SU-DHL-6 (cell line): Measurements from ENCODE around the gene NPEPL1.

Source experiments
- H2AFZ ChIP-seq: fragments of 200-600 bp; sonication (generic); 2 replicates; pipeline ENCODE4 v1.6.1; 2014; ENCODE audit warnings: low read depth, mild to moderate bottlenecking, moderate library complexity, mixed read lengths, antibody characterized with exemption, low read length; ENCODE audit not compliant: severe bottlenecking
- H3F3A ChIP-seq: fragments of 200-600 bp; shearing (Covaris generic); 2 replicates; pipeline ENCODE4 v1.6.0; 2016; ENCODE audit warnings: antibody characterized with exemption, mild to moderate bottlenecking; ENCODE audit not compliant: insufficient read depth
- H3K27ac ChIP-seq: fragments of 200-600 bp; sonication (generic); 2 replicates; pipeline ENCODE4 v1.5.1; 2016; ENCODE audit warnings: low read depth, mild to moderate bottlenecking, low read length, moderate library complexity, mixed read lengths
- H3K27me3 ChIP-seq: fragments of 200-600 bp; sonication (generic), shearing (Covaris generic); 2 replicates; pipeline ENCODE4 v1.6.0; 2014; ENCODE audit warnings: mild to moderate bottlenecking, low read length
- H3K36me3 ChIP-seq: fragments of 200-600 bp; sonication (generic); 2 replicates; pipeline ENCODE4 v1.6.1; 2014; ENCODE audit warnings: mild to moderate bottlenecking, low read length, mixed read lengths
- H3K4me2 ChIP-seq: fragments of 300-600, 200-600 bp; shearing (Covaris generic), sonication (generic); 2 replicates; pipeline ENCODE4 v1.6.0; 2014; ENCODE audit warnings: low read length, low read depth, mild to moderate bottlenecking; ENCODE audit not compliant: poor library complexity, severe bottlenecking
- H3K4me3 ChIP-seq: fragments of 200-600 bp; sonication (generic); 2 replicates; pipeline ENCODE4 v1.5.1; 2014; ENCODE audit warnings: antibody characterized with exemption, low read length, mild to moderate bottlenecking, mixed read lengths; ENCODE audit not compliant: insufficient read depth, poor library complexity, severe bottlenecking
- H3K79me2 ChIP-seq: fragments of 200-600 bp; sonication (generic); 2 replicates; pipeline ENCODE4 v1.6.1; 2014; ENCODE audit warnings: mild to moderate bottlenecking, low read length, moderate library complexity; ENCODE audit not compliant: insufficient read depth
- H3K9ac ChIP-seq: fragments of 200-600 bp; sonication (generic); 2 replicates; pipeline ENCODE4 v1.7.0; 2014; ENCODE audit warnings: mild to moderate bottlenecking, low read length
- H3K9me2 ChIP-seq: fragments of 200-600 bp; sonication (generic); replicated peaks from 2 replicates; pipeline ENCODE4 v1.6.1; 2014; ENCODE audit warnings: low read length; ENCODE audit not compliant: insufficient read depth
- H3K9me3 ChIP-seq: fragments of 200-600 bp; sonication (generic); 2 replicates; pipeline ENCODE4 v1.6.1; 2014; ENCODE audit warnings: low read length, mixed read lengths; ENCODE audit not compliant: insufficient read depth
- H4K20me1 ChIP-seq: fragments of 200-600 bp; sonication (generic); 2 replicates; pipeline ENCODE4 v1.6.1; 2014; ENCODE audit warnings: low read depth, mild to moderate bottlenecking, antibody characterized with exemption, low read length, moderate library complexity, mixed read lengths
- EZH2phosphoT487 ChIP-seq: fragments of 200-600 bp; sonication (generic), shearing (Covaris generic); conservative IDR thresholded peaks from 2 replicates; pipeline ENCODE4 v1.6.1; 2018; ENCODE audit warnings: mild to moderate bottlenecking, antibody characterized with exemption, low read length, moderate library complexity, mixed read lengths
- TF ChIP-seq, protein P1 (sequence below): fragments of 200-600 bp; sonication (generic); IDR thresholded peaks from one replicate; pipeline ENCODE4 v1.5.1; 2017; ENCODE audit warnings: antibody characterized with exemption, mild to moderate bottlenecking, low read length, moderate library complexity; ENCODE audit not compliant: insufficient read depth, poor library complexity, severe bottlenecking

Gene NPEPL1

DNA sequence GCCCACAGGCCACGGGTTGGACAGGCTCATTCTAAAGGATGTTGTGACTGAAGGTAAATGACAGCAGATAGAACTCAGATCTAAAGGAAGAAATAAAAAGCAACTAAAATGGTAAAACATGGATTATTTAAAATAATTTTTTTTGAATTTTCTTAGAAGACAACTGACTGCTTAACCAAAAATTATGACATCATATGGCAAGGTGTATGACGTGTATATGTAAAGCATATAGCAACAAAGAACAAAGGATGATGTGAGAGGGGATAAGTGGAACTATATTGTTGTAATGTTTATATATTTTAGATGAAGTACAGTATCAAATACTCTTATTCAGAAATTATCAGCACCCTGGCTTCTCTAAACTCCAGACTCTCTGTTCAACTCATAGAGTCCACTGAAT, 38.6 kb downstream of the NPEPL1 start:
- H3K27me3 ChIP-seq: no peaks in the 10 kb centered on the region
- H3K4me2 ChIP-seq: no peak overlapping the region
- H4K20me1 ChIP-seq: no peaks in the 10 kb centered on the region
- H3K4me3 ChIP-seq: no peak overlapping the region
- TF ChIP-seq, protein P1, sequence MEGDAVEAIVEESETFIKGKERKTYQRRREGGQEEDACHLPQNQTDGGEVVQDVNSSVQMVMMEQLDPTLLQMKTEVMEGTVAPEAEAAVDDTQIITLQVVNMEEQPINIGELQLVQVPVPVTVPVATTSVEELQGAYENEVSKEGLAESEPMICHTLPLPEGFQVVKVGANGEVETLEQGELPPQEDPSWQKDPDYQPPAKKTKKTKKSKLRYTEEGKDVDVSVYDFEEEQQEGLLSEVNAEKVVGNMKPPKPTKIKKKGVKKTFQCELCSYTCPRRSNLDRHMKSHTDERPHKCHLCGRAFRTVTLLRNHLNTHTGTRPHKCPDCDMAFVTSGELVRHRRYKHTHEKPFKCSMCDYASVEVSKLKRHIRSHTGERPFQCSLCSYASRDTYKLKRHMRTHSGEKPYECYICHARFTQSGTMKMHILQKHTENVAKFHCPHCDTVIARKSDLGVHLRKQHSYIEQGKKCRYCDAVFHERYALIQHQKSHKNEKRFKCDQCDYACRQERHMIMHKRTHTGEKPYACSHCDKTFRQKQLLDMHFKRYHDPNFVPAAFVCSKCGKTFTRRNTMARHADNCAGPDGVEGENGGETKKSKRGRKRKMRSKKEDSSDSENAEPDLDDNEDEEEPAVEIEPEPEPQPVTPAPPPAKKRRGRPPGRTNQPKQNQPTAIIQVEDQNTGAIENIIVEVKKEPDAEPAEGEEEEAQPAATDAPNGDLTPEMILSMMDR: no peak
- no peak for TF ChIP-seq EZH2phosphoT487
- H3K36me3 ChIP-seq: no peaks in the 10 kb centered on the region
- no peaks in the 10 kb centered on the region for H3K9me2 ChIP-seq
- no peak overlapping the region for H3K9ac ChIP-seq
- no peaks in the 10 kb centered on the region for H3K9me3 ChIP-seq
- no peaks in the 10 kb centered on the region for H3F3A ChIP-seq
- no peak overlapping the region for H3K27ac ChIP-seq
- no peaks in the 10 kb centered on the region for H3K79me2 ChIP-seq
- no peak overlapping the region for H2AFZ ChIP-seq

DNA sequence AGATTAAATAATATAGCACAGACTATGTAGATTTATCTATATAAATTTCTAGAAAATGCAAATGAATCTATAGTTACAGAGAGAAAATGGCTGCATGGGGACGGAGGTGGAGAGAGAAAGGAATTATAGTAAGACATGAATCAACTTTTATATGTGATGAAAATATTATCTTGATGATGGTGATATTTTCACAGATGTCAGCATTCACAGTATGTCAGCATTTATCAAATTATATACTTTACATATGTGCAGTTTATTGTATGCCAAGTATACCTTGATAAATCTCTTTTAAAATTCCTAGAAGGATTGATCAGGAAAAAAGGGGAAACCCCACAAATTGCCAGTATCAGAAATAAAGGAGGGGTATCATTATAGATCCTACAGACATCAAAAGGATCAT, 44.6 kb downstream of the NPEPL1 start:
- H3K9me3 ChIP-seq: no peaks in the 10 kb centered on the region
- no peak overlapping the region for H2AFZ ChIP-seq
- H3K4me2 ChIP-seq: no peak overlapping the region
- H3F3A ChIP-seq: no peaks in the 10 kb centered on the region
- no peaks in the 10 kb centered on the region for H4K20me1 ChIP-seq
- H3K9me2 ChIP-seq: no peaks in the 10 kb centered on the region
- no peak overlapping the region for H3K27ac ChIP-seq
- no peak overlapping the region for H3K9ac ChIP-seq
- H3K36me3 ChIP-seq: no peaks in the 10 kb centered on the region
- H3K27me3 ChIP-seq: no peaks in the 10 kb centered on the region; the same call in 1 of the 2 replicates
- H3K79me2 ChIP-seq: no peaks in the 10 kb centered on the region
- TF ChIP-seq, protein P1: no peak
- no peak for TF ChIP-seq EZH2phosphoT487
- no peak overlapping the region for H3K4me3 ChIP-seq

DNA sequence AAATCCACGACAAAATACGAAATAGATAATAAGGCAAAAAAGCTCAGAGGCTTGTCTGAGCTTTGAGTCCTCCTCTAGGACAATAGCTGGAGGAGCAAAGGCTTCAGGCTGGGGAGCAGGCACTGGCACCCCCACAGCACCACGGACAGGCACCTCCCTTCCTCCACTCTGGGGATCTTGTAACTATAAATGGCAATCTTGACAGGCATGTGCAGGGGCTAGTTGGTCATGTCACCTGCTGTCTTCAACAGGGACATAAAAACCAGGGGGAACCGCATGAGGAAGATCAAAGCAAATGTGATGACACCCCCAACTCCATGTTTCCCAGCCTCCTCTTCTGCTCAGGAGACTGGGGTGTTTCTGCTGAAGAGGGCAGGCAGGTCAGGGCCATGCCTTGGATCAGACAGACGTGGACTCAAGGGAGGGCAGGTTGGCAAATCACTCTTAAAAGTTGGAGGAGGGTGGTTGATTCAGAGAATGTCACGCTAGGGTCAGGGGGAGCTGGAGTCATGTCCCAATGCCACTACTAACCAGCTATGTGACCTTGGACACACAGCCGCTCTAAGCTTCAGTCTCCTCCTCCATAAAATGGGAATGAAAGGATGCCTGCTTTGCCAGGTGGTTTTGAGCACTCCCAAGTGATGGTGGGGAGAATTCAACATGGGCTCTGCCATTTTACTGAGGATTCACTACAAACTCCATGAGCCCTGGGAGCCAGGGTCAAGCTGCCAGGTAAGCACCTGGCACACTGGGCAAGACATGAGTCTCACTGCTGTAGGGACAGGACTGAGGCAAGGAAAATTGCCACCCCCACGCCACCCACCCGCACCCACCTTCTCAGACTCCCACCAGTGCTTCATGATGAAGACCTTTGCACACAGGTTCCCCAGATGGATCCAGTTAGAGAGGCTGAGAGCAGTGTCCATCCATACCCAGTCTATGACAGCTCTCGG, 48.0 kb downstream of the NPEPL1 start:
- TF ChIP-seq EZH2phosphoT487: no peak
- TF ChIP-seq, protein P1: no peak
- Histone ChIP-seq H3K27ac (no peak overlapping the region), H3F3A (no peaks in the 10 kb centered on the region), H4K20me1 (no peaks in the 10 kb centered on the region), H2AFZ (no peak overlapping the region), H3K9ac (no peak overlapping the region), H3K36me3 (no peaks in the 10 kb centered on the region), H3K4me3 (no peak overlapping the region), H3K79me2 (no peaks in the 10 kb centered on the region), H3K9me3 (no peaks in the 10 kb centered on the region), H3K27me3 (no peaks in the 10 kb centered on the region; the same call in 1 of the 2 replicates), H3K9me2 (no peaks in the 10 kb centered on the region), H3K4me2 (no peak overlapping the region)
